Urothelium cell line (cell line): ENCODE data around the gene DDX21.
"Not testable (repeated sequence)": the region's sequence is repeated elsewhere in the genome, so short reads cannot be mapped to it uniquely, and the experiment has no call there.

Experiments
- DNase-seq: peaks from one replicate; pipeline ENCODE4 v3.0.0; 2011; ENCODE audit warnings: low spot score, mixed read lengths
- FAIRE-seq: peaks from 2 replicates; lab custom pipeline; 2011; peaks lifted over from hg19 to GRCh38; lab: Jason Lieb, UNC

DDX21 gene

GRCh38 chr10:68955832-68956532 lies at the start of gene DDX21:
DDX21 (plus strand) TSS chr10:68956170; CDS start chr10:68956226, 56 bp downstream.
- peak; percentile 97 for DNase-seq
- peak; percentile 87 for FAIRE-seq

- FAIRE-seq (no peak), DNase-seq (no peak)
Observed at GRCh38 chr10:68924593-68924992, 31.4 kb upstream of the DDX21 start.

DNA sequence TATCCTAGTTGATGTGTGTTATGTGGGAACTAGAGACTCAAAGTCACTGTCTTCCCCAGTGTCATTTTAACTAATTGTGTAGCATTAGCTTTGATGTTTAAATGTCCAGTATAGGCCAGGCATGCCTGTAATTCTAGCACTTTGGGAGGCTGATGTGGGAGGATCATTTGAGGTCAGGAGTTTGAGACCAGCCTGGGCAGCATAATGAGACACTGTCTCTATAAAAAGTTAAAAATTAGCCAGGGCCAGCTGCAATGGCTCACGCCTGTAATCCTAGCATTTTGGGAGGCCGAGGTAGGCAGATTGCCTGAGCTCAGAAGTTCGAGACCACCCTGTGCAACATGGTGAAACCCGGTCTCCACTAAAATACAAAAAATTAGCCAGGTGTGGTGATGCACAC lies 30.5 kb upstream of the DDX21 start:
- DNase-seq: no peak
- FAIRE-seq: no peak

GRCh38 chr10:68929157-68929556 lies 26.8 kb upstream of the DDX21 start:
- not testable (repeated sequence) for FAIRE-seq, DNase-seq

DNA sequence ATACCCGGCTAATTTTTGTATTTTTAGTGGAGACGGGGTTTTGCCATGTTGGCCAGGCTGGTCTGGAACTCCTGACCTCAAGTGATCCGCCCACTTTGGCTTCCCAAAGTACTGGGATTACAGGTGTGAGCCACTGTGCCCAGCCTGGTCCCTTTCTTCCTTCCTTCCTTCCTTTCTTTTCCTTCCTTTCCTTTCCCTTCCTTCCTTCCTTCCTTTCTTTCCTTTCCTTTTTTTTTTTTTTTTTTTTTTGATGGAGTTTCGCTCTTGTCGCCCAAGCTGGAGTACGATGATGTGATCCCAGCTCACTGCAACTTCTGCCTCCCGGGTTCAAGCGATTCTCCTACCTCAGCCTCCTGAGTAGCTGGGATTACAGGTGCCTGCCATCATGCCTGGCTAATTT lies 26.1 kb upstream of the DDX21 start:
- not testable (repeated sequence) for FAIRE-seq, DNase-seq

GRCh38 chr10:68932860-68933259 lies 23.1 kb upstream of the DDX21 start:
- not testable (repeated sequence) for FAIRE-seq, DNase-seq

GRCh38 chr10:68934994-68935393 lies 21.0 kb upstream of the DDX21 start:
- FAIRE-seq (no peak), DNase-seq (no peak)

DNA sequence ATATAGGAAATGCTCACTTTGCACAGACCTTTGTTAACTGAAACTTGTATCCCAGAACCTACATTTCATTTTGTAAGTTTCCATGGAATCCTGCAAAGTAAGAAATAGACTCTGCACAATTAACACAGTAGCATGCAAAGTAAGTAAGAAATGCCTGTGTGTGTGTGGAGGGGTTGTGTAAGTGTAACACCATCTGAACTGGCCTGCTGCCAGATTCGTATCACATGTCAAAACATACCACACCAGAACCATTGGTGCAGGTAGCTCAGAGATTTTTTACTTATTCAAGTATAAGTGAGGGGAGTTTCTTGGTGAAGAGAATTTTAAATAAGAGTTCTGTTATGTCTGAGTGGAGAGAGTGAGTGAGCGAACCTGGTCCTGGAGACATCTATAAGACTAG lies 17.9 kb upstream of the DDX21 start:
- no peak for DNase-seq
- FAIRE-seq: no peak

DNA sequence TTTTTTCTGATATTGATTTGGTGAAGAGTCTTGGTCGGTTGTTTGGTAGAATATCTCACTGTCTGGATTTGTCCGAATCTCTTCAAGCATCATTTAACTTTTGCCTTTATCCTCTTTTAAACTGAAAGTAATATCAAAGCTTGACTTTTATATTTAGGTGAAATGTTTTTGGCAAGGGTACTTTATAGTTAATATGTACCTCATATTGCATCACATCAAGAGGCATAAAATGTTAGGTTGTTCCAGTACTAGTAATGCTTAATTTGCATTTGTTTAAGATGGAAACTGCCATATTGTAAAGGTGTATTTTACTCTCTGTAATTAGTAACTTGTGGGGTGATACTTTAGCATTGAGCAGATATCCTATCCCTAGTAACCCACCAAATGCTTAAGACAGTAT lies 17.1 kb upstream of the DDX21 start:
- DNase-seq (no peak), FAIRE-seq (no peak)

- FAIRE-seq, DNase-seq: not testable (repeated sequence)
Observed at GRCh38 chr10:68940917-68941316, 15.1 kb upstream of the DDX21 start.

DNA sequence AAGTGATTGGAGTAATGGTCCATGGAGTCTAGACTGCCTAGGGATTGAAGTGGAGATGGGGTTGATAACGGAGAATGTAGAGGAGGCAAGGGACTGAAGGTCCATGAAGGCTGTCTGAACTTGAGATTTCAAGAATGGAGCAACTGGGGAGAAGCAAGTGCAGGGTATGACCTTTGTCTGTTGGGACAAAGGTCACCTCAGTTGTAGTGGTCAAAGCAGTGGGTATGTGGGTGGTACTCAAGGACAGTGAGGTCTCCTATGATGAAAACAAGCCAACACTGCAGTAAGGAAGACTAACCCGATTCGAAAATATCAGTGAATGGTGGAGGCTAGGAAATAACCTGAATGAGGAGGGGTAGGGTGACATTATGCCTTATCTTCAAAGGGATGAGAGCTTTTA lies 5.4 kb upstream of the DDX21 start:
- FAIRE-seq: no peak
- no peak for DNase-seq

GRCh38 chr10:68954904-68955303 lies 1.1 kb upstream of the DDX21 start:
- FAIRE-seq: no peak
- no peak for DNase-seq

DNA sequence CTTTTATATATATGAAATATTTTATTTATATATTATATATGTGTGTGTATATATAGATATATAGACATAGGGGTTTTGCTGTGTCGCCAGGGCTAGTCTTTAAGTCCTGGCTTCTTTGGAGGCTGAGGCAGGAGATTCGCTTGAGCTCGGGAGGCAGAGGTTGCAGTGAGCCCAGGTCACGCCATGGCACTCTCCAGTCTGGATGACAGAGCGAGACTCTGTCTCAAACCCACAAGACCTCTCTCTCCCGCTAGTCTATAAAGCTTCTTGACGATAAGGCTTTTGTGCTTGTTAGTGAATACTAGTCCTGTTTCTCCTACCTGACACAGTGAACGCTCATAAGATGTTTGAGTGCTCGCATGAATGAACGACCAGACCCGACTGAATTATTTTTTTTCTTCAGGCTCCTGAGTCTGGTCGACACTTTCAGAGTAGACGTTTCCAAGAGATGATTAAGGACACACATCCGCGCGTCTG lies 577 bp upstream of the DDX21 start:
- FAIRE-seq (no peak), DNase-seq (peak; percentile 73)

DNA sequence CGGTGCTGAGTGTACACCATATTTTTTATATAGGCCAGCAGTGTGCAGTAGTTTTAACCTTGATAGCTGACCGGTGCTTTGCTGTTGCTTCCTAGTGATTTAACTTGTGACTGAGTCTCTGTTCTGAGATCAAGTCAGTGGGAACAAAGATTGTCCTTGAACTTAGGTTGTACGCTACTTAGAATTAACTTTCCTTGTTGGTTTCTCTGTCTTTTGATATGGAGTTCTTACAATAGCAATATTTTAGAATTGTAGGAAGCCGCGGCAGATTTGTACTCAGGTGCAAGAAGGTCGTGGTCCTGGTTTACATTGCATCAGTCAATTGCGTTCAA lies 1.3 kb downstream of the DDX21 start:
- FAIRE-seq (no peak), DNase-seq (no peak)

- no peak for DNase-seq
- FAIRE-seq: no peak
Observed at GRCh38 chr10:68957654-68958053, 1.7 kb downstream of the DDX21 start.

- DNase-seq (no peak), FAIRE-seq (no peak)
Observed at GRCh38 chr10:68959695-68960527, 3.9 kb downstream of the DDX21 start.

- FAIRE-seq: peak; percentile 5
Observed at GRCh38 chr10:68963151-68963550, 7.2 kb downstream of the DDX21 start.

GRCh38 chr10:68973975-68974374 lies 18.0 kb downstream of the DDX21 start:
- DNase-seq (no peak), FAIRE-seq (no peak)

More at GRCh38 chr10:68963151-68963550, 7.2 kb downstream of the DDX21 start:
- no peak for DNase-seq

DNA sequence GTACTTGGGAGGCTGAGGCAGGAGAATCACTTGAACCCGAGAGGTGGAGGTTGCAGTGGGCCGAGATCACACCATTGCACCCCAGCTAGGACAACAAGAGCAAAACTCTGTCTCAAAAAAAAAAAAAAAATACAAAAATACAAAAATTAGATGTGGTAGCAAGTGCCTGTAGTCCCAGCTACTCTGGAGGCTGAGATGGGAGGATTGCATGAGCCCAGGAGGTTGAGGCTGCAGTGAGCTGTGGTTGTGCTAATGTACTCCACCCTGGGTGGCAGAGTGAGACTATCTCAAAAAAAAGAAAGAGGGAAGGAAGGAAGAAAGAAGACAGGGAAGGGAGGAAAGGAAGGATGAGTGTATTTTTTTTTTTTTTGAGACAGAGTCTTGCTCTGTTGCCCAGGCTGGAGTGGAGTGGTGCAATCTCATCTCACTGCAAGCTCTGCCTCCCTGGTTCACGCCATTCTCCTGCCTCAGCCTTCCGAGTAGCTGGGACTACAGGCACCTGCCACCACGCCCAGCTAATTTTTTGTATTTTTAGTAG lies 20.0 kb downstream of the DDX21 start:
- not testable (repeated sequence) for DNase-seq, FAIRE-seq

DNA sequence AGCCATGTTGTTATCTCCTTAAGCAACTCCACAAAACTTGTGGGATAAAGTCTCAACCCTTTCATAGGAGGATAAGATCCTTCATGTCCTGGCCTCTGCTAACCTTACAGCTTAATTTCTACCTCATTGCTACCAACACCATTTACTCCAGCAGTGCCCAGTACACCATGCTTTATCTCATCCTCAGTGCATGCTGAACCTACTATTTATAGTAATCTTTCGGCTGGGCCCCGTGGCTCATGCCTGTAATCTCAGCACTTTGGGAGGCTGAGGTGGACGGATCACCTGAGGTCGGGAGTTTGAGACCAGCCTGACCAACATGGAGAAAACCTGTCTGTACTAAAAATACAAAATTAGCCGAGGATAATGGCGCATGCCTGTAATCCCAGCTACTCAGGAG lies 23.8 kb downstream of the DDX21 start:
- not testable (repeated sequence) for FAIRE-seq, DNase-seq

DNA sequence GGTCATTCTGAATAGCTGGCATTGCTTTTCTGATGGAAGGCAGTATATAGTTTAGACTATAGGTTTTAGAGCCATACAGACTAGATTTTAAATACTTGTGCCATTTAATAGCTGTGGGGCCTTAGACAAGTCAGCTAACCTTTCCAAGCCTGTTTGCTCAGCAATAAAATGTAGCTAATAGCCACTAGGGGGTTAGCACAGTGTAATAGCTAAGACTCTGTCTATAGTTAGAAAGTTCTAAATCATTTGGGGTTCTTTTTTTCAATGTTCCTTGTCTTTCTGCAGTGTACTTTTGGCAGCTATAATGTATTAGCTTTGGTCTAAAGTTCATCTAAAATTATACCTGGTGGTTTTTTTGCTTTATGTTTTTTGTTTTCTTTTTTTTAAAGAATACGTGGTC lies 25.1 kb downstream of the DDX21 start:
- FAIRE-seq: no peak
- no peak for DNase-seq

GRCh38 chr10:68982389-68982788 lies 26.4 kb downstream of the DDX21 start:
- FAIRE-seq (no peak), DNase-seq (no peak)
